NCI-H2107 treated with DMSO at 0.1 percent for 48 hours (cell line): ENCODE data around the gene PLIN5.
"Not testable (repeated sequence)": the region's sequence is repeated elsewhere in the genome, so short reads cannot be mapped to it uniquely, and the experiment has no call there.

ENCODE experiments used
- DNase-seq: peaks from one replicate; lab custom pipeline; 2025; ENCODE audit not compliant: unreplicated experiment; lab: John Stamatoyannopoulos, UW

PLIN5 gene

DNA sequence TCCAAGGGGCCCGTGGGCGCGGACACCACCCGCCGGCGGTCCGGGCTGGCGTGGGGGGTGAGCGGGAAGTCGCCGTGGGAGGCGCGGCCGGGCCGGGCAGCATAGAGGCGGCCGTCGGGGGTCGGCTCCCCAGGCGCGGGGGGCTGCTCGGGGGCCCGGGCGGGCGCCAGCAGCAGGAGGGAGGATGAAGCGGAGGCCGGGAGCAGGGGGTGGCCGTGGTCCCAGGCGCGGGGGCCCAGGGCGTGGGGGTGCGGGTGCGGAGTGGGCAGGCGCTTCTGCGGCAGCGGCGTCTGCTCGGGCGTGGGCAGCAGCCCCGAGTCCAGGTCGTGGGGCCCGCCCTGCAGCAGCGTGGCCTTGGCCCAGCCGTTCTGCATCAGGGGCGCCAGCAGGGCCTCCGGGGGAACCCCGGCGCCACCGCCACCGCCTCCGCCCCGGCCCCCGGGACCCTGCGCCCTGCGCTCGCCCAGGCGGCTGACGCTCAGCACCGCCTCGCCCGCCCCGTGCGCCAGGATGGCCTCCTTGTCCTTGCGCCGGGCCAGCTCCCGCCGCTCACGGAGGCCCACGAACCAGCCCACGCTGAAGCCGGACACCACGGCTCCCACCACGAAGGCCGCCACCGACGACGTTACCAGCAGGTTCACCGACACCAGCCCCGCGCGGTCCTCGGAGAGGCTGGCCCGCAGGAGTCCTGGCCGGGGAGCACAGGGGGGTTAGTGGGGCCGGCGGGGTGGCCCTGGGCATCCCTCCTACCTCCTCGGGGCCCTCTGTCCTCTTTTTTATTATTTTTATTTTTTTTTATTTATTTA is 9.0 kb upstream of the PLIN5 start:
- no peak for DNase-seq

DNA sequence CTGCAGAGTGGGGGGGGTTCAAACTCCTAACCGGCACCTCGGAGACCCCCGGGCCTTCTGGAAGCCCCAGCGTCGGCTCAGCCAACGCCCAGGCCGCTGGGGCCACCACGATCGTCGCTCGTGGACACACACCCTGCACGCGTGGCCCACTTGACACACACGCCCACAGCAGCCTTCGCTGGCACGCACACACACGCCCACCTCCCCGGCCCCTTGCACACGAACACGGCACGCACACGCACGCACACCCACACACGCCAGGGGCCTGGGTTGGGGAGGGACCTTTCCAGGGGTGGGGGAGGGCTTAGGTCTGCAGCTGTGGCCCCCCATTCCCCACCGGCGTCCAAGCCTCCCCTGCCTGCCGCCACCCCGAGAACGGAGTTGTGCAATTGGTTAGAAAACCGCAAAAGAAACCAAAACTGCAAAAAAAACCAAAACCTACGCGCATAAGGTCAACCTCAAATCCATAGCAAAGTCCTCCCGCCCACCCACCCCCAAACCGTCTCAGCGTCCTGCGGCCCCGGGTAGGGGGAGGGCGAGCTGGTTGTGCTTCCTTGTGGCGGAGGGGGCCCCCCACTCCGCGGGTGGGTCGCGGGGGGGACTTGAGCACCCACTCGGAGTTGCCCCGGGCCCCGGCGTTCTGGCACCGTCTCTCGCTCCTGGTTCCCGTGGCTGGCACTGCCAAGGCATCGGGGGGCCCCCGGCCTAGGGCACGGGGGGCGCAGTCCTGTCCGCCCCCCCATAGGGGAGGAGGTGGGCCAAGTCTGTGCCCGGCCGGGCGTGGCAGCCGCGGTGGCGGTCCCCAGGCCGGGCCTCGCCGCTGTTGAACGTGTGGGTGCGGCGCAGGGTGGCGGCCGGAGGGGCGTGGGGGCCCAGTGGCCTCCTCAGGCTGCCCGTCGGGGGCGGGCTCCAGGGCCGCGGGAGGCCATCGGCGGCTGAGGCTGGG is 8.1 kb upstream of the PLIN5 start:
- no peak for DNase-seq

DNA sequence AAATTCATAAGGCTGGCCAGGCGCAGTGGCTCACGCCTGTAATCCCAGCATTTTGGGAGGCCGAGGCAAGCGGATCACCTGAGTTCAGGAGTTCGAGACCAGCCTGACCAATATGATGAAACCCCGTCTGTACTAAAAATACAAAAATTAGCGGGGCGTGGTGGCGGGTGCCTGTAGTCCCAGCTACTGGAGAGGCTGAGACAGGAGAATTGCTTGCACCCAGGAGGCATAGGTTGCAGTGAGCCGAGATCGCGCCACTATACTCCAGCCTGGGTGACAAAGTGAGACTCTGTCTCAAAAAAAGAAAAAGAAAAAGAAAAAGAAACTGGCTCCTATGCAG is 6.8 kb upstream of the PLIN5 start:
- not testable (repeated sequence) for DNase-seq

DNA sequence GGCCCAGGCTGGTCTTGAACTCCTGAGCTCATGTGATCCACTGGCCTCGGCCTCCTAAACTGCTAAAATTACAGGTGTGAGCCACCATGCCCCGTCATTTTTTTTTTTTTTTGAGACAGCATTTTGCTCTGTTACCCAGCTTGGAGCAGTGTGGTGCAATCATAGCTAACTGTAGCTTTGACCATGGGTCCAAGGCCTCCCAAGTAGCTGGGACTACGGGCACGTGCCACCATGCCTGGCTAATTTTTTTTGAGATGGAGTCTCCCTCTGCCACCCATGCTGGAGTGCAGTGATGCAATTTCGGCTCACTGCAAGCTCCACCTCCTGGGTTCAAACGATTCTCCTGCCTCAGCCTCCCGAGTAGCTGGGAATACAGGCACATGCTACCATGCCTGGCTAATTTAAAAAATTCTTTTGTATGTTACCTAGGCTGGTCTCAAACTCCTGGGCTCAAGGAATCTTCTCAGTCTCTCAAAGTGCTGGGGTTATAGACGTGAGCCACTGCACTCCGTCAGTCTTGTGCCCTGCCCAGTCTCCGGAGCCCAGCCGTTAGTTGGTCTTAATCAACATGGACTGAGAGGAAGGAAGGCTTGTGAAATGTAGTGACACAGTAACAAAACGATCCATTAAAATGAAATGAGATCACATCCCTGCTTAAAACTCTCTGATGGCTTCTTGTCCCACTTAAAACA is 6.2 kb upstream of the PLIN5 start:
- DNase-seq, result no peak

DNA sequence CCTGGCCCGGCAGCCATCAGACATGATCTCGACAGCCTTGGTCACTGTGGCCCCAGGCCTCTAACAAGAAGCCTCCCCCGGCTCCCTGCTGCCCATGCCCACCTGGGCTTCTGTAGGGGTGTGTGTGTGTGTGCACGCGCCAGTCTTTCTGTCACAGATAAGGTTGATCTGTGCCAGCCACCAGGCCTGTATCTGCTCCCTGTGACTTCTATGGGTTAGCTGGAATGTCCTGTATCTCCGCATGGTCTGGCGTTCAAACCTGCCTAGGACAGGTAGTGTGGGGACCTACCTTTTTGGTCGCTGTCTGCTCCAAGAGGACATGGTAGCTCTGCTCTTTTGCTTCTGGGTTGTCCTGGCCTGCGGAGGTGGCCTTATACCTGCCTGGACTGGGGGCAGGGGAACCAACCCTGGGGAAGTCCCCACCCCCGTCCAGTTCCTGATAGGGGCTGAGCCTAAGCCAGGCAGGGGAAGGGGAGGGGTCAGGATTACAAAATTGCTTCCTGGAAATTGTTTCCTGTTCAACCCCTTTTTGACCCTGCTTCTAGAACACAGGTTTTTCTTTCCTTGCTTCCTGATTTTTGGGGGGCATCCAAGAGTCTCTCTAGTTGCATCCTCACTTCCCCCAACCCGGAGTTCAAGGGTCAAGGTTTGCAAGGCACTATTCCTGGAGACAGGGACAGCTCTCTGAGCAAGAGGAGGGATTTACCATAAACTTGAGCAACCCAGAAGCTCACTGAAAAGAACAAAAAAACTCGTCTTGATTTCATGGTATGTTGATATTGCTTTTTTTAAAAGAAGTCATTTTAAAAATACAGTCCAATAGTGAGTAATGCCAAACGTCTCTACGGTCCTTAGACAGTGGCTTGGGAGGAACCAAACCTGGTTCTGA is 4.9 kb upstream of the PLIN5 start, which contains the start of gene LRG1:
Gene LRG1, minus strand, starts transcription at position 344 of the 889 bp plus-strand sequence. Its CDS starts 23 bp downstream, at position 321.
- no peak for DNase-seq

DNA sequence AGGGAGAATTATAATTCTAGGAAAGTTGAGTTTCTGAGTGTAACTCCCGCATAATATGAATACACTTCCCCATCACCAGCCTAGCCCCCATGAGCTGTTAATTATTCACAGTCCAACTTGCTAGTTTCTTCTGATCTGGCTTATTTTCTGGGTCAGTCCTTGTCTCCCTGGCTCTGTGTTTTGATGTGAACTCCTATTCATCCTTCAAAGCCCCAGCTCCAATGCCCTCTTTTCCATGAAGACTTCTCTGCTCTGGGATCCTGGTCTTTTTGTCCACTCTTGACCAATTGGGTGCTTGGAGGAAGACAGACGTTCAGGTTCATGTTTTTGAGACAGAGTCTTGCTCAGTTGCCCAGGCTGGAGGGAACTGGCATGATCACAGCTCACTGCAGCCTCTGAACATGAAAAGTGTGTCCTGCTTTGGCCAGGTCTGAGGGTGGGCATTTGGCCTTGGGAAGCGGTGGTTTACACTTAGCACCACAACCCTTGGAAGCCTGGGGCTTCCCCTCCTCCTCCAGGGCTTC is 4.2 kb upstream of the PLIN5 start:
- no peak for DNase-seq

DNA sequence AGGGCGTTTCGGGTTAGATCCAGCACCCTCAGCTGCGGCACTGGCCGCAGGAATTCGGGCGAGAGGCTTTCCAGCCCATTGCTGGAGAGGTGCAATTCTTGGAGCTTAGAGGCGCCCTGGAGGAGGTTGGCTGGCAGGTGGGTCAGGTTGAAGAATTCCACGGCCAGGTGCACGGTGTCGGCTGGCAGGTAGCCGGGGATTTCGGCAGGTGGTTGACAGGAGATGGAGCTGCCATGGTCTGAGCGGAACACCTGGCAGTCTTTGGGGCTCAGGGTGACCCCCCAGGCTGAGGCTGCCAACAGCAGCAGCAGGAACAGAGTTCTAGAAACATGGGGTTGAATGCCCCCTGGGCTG is 3.6 kb upstream of the PLIN5 start:
- peak; percentile 91 for DNase-seq

DNA sequence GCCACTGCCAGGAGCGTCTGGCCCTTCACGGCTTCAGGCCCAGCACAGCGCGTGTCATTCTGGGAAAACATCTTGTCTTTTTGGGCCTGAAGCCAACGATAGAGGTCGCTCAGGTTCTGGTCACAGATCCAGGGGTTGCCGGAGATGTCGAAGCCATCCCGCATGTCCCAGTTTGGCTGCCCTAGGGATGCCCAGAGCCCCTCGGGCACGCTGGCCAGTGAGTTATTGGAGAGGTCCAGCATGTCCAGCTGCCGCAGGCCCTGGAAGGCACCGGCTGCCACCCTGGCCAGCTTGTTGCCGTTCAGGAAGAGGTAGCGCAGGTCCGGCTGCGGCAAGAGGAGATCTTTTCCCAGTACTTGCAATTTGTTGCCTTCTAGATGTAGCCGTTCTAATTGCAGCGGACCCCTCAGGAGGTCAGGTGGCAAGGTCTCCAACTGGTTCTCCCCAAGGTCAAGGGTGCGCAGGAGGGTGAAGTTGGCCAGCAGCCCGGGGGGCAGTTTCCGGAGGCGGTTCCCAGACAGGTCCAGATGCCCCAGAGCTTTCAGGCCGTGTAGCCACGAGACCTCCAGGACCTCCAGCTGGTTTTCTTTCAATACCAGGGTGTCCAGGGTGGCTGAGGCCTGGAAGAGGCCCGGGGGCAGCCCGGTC is 3.1 kb upstream of the PLIN5 start:
- DNase-seq, result no peak

DNA sequence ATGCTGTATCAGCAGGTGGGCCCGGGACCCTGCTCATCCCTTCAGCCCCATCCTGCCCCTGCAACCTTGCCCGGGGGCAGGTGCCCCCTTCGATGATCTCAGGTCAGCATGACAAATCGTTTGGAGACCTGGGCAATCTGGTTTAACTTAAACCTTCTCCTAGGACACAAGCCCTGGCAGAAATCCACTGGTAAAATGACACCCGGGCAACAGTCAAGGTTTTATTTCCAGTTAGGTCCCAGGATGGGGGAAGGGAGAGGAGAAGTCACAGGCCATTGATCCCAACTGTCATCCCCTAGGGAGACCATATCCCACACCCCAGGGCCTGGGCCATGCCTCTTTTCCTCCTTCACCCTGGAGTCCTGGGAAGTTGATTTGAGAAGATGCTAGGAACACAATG is 1.8 kb upstream of the PLIN5 start:
- DNase-seq, result peak; percentile 86

DNA sequence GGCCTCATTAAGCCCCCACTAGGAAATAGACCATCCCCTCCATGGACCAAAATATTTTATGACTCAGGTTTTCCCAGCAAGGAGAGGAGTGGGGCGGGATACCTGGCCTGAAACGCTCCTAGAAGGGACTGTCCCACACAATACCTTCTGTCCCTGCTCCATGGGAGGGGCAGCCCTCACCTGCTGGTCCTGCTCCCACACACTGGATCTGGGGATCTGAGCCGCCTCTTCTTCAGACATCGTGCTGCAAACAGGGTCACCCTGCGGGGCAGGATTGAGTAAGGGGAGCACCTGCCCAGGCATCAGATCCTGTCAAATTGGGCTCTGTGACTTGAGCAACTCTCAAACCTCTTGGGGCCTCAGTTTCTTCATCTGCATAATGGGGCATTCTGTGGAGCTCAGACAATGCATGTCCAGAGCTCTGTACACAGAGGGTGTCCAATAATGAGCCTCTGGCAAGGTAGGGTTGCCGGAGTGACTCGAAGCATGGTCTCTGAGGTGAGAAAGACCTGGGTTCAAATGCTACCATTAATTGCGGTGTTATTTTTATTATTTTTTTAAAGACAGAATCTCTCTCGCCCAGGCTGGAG is 1.1 kb downstream of the PLIN5 start:
- DNase-seq, result no peak

DNA sequence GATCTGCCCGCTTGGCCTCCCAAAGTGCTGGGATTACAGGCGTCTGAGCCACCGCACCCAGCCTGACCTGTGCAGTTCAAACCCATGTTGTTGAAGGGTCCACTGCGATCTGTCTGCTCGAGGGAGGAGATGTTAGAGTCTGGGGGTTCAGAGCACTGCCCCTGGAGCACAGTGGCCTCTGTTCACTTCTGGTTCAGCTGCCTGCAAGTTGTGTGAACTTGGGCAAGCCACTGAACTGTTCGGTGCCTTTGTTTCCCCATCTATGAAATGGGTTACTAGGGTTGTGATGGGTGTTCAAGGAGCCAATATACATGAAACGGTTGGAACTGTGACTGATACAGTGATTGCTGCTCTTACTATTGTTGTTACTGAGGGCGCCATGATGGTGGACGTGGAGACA is 1.7 kb downstream of the PLIN5 start:
- no peak for DNase-seq

DNA sequence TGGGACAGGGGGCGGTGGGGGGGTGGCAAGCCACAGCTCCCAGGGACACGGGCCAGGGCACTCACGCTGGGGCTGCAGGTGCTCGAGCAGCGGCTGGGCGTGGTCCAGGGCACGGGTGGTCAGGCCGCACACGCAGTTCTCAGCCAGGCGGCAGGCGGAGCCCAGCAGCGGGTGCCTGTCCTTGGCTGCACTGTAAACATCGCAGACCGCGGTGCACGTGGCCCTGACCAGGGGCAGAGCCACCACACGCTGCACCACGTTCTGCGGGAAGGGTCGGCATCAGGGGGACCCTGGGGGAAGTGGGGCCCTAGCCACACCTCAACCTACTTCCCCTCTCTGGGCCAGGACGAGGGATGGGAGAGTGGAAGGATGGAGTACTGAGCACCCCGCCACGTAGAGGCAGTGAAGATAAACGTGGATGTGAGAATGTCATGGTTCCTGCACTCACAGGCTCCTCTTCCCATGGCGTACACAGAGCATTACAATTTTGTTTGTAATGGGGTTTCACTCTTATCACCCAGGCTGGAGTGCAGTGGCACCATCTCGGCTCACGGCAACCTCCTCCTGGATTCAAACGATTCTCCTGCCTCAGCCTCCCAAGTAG is 3.4 kb downstream of the PLIN5 start:
- DNase-seq, result no peak

DNA sequence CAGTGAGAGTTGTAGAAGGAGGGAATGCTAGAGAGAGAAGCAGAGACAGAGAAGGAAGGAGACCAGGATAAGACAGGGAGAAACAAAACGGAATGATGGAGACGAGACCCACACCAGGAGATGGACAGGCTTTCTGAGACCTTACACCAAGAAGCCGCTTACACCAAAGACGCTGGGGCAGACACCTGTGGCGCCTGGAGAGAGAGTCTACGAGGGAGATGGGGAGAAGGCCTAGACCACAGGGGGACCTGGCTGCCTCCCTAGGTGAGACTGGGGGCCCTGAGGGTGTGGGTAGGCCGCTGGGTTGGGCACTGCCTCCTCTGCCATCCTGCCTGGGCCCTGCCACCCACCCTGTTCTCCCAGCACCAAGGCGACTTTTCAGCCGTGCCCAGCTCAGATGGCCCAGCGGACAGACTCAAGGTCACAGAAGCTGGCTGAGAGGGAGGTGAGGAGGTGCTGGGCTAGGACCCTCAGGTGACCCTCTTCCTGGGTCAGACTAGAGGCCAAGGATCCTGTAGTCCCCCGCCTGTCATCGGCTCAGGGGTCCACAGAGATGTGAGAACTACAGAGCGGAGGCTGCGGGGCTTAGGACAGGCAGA is 5.0 kb downstream of the PLIN5 start:
- no peak for DNase-seq

DNA sequence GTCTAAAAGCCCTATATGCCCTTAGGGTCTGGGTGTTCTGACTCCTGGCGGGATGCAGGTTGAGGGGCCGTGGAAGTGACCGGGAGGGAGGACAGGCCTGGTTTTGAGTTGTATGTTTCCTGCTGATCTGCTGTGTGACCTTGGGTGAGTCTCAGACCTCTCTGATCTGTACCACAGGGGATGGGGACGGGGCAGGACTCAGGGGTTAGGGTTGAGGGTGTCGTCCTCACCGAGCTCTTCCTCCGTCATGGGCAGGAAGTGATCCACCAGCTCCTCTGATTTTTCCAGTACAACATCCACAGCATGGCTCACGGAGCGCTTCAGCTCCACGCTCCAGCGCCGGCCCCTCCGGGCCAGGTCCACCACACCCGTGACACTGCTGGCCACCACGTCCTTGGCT is 6.2 kb downstream of the PLIN5 start:
- no peak for DNase-seq

DNA sequence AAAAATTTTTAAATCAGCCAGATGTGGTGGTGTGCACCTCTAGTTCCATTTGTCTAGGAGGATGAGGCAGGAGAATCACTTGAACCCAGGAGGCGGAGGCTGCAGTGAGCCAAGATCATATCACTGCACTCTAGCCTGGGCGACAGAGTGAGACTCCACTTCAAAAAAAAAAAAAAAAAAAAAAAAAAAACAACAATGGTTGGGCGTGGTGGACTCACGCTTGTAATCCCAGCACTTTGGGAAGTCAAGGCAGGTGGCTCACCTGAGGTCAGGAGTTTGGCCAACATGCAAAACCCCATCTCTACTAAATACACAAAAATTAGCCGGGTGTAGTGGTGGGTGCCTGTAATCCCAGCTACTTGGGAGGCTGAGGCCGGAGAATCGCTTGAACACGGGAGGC is 7.6 kb downstream of the PLIN5 start:
- not testable (repeated sequence) for DNase-seq

DNA sequence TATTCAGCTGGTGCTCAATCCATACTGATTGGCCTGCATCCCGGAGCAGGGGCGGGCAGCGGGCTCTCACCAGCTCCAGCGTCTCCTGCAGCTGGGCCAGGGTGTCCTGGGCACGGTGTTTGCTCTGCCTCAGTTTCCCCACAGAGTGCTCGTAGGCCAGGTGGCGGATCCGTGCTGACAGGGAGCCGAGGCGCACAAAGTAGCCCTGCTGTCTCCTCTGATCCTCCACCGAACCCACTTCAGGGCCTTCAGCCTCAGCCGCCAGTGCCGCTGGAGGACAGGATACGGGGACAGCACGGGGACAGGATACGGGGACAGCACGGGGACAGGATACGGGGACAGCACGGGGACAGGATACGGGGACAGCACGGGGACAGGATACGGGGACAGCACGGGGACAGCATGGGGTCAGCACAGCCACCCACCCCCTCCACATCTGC is 9.4 kb downstream of the PLIN5 start:
- no peak for DNase-seq

DNA sequence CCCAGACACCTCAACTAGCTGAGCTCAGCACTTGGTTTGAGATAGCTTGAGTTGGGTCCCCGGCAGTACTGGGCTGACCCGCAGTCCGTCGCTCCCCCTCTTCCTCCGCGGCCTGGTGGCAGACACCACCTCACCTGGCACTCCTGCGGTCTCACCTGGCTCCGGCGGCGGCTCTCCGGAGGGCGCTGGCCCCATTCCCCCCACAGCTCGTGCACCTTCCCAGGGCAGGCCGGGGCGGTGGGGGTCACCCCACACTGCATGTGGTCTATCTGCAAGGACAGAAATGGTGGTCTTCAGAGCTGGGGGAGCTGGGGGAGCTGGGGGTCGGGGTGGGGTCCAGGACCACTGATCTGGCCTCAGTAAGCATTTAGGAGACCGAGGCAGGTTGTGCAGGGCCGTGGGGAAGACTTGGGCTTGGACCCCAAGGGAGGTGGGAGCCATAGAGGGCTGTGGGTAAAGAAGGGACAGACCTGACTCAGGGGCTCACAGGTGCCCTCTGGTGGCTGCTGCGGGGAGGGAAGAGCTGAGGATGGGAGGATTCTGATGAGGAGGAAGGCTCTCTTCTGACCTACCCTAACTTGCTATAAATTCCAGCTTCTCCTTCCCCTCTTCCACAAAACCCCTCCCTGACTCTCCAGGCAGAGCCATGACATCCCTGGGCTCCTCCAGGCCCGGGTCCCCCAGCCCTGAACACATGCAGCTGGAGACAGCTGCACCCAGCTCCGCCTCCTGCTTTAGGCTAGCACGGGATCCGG is 10.0 kb downstream of the PLIN5 start:
- no peak for DNase-seq
